ENCODE data around the gene MAP4.
"Not testable (repeated sequence)": the region's sequence is repeated elsewhere in the genome, so short reads cannot be mapped to it uniquely, and the experiment has no call there.

The MAP4 gene

DNA sequence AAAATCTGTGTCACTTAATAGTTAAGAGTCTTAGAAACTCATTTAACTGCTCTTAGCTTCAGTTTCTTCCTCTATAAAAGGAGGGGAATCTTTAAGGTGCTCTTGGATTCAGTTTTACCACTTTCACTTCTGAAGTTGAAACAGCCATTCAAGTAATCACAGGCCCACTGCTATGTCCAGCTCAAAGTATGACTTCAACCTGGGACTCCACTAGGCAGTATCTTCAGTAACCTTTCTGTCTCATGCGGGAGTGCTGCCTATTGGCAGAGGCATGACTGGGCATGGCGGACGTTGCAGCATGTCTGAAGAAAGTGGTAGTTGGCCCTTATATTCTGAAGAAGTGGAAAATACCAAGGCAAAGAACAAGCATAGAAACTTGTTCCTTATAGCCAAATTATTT lies 121.0 kb downstream of the MAP4 start:
- DNase-seq = no peak

DNA sequence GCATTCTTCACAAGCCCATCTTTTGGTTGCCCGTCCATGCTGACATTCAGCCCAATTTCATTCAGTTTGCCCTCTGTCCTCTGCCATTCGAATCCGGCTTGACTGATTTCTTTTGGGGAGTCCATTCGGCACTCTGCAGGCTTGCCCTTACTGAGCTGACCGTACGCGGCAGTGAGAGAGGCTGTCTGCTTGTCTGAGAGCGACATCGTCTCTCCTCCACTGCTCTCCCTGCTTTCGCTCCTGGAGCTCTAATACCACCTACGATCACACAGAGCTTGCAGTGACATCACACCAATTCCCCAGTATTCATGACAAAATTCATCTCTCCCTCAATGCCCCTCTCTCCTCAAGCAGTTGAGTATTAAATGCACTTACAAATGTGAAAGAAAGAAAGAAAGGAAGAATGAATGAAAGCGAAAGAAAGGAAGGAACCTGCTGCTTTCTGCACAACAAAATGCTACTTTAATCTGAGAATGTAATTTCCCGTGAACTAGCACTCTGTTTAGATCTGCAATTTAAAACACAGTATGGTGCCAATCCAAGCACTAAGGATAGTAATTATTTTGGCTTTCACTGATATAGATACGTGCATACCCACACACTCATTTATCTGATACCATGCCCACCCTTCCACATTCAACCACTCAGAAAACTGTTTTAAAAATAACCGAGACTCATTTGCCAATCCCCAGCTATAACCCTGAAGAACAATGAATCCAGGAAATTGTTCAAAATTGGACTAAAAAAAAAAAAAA lies 123.8 kb downstream of the MAP4 start:
- no peak for DNase-seq

DNA sequence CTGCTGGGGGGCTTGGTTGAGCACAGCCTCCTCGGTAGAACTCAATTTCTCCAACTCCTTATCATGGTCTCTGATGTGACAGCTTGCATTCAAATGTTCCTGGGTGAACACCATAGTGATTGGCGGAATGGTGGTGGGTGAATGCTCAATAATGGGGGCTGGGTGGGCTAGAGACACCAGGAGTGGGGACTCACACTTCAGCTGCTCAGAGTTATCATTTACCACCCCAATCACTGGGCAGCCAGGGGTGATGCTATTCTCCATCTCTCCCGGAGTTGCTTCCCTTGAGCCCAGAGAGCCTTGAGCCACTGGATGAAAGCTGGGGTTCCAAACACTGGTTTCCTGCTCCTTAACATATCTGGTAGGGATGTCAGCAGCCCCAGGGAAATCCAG lies 124.6 kb downstream of the MAP4 start:
- no peak for DNase-seq

DNA sequence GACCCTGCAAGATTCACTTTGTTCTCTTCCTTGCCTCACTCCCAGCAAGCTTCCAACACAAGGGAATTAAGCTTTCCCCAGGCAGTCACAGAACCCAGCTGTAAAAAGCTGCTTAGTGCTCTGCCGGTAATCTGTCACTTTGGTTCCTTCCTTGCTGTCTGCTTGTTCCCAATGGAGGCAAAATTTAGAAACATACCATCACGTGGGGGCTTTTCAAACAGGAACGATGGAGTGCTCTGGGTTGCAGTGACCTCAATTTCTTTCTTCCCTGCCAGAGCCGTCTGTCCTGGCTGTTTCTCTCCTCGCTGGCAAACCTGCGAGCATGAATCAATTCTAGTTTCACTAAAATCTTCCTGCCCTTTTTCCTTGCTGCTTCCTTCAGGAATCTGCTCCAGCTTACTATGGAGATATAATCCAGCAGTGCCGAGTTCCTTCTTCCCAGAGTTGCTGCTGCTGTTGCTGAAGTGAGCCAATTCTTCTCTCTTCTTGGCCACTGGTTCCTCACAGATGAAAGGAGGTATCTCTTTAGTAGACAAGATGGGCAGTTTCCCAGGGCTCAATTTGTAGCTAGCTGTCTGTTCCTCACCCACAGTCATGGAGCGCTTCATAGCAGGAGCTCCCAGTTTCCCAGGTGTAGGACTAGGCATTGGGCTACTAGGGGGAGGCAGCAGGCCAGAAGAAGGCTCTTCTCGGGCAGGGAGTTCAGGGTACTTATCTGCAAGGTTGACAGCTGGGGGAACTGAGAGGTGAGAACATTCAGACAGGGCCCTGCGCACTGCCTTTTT lies 125.2 kb downstream of the MAP4 start:
- no peak for DNase-seq

DNA sequence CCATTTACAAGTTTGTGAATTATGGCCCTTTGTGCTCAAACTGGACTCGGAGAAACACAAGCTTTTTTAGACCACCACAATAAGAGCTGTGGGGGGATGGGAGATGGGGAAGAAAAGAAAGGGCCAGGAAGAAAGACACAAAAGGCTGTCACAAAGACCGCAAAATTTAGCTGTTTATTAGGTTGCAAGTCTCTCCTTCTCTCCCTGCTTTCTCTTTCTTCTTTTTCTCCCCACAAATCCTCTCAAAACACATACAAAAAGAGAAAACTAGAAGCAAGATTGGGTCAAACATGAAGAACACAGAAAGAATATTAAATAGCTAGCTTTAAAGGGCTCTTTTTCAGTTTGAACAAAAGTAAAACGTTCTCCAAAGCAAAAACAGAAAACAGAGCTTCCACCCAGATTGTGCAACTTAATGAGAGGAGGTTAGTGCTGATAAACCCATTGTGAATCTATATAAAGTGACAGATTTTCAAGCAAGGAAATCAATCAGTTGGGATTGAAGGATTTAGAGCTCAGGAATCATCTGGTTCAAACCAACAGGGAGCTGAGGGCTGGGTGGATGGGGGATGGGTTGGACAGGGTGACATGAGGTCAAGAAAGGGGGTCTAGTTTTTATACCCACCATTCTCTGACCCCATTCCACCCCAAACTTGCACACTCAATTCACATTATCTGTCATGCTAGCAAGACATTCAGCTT lies 125.9 kb downstream of the MAP4 start:
- DNase-seq = no peak

DNA sequence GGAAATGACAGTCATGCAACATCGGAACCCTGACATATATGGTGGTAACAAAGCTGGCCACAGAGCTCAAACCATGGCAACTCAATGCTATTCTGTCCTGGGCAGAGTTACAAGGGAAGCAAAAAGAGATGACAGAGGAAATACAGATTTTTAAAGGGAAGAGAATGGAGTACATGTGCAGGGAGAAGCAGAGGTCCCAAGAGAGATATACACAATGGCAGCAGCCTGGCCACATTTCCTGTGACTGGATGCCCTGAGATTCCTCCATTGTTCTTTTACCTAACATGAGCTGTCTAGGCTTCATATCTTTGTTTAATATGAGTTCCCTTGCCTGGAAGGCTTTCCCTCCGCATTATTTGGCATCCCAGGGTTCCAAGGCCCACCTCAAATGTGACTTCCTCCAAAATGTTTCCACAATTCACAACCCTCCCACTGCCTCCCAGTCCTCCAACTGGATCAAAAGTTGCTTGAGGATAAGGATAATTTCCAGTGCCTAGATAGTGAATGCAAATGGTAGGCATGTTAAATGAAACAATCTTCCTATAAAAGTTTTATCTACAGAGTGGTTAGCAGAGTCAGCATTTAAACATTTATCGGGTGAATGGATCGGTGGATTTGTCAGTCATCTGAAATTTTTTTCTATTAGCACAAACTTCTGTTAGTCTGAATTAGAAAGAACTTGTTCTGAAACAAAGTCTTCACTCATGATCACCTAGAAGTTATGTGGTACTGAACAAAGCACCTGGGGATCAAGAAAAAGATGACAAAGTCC lies 127.0 kb downstream of the MAP4 start:
- DNase-seq = no peak

DNA sequence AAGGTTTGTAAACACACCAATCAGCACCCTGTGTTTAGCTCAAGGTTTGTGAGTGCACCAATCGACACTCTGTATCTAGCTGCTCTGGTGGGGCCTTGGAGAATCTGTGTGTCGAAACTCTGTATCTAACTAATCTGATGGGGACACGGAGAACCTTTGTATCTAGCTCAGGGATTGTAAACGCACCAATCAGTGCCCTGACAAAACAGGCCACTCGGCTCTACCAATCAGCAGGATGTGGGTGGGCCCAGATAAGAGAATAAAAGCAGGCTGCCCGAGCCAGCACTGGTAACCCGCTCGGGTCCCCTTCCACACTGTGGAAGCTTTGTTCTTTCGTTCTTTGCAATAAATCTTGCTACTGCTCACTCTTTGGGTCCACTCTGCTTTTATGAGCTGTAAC lies 128.2 kb downstream of the MAP4 start:
- not testable (repeated sequence) for DNase-seq

DNA sequence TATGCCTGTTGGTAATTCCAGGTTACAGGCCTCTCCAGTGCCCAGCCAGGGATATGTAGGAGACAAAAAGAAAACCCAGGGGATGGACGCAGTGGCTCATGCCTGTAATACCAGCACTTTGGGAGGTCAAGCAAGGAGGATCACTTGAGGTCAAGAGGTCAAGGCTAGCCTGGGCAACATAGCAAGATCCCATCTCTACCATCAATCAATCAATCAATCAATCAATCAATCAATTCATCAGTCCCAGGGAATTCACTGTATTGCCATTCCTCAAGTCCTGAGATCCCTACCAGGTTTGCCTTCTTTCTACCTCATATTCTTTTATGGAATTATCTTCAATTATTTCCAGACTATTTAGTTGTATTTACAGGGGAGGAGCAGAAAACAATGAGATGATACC lies 131.0 kb downstream of the MAP4 start:
- no peak for DNase-seq

- DNase-seq = no peak
These were observed 131.6 kb downstream of the MAP4 start for GRCh38 chr3:47884603-47885002.

DNA sequence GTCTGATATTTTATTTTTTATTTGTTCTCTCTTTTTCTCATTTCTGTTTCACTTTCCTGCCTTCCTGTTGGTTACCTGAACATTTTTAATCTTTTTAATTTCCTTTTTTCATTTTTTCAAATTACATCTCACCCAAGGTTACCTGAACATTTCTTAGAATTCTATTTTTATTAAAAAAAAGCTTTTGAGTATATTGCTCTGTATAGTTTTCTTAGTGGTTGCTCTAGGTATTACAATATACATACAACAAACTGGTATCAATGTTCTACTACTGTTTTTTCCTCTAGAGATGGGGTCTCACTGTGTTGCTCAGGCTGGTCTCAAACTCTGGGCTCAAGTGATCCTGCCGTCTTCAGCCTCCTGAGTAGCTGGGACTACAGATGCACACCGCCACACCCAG lies 133.9 kb downstream of the MAP4 start:
- no peak for DNase-seq

DNA sequence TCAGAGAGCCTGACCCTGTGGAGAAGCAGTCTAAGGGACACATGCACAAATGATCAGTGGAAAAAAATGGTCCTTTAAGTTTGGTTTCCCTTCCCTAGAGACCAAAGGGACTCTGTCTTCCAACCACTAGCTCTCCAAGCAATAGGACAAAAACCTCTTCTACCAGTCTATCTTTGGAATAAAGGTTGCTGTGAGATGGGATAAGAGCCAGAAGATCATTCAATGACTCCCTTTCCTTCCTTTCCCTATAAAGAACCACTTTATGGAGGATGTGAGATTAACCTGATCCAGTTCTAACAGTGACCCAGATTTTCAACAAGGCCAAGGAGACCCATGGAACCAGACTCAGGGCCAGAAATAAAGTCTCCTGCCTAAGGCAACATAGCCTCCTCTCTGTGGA lies 138.5 kb downstream of the MAP4 start:
- no peak for DNase-seq

DNA sequence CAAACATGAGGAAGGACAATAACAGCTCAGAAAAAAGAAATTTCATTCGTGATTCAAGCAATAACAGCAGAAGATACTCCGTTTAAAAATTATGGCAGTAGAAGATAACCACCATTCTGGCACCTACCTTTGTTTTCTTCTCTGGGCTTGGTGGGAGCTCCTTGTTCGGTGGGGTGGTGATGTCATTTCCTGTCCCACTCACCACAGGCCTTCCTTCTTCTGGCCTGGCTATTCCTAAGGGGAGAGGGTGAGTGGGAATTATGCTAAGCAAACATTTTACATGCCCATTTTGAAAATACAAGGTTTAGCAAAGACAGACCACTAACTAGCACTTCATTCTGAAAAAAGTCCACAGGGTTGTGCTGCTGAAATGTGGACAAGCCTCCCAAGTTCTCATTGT lies 138.9 kb downstream of the MAP4 start:
- DNase-seq = no peak

DNA sequence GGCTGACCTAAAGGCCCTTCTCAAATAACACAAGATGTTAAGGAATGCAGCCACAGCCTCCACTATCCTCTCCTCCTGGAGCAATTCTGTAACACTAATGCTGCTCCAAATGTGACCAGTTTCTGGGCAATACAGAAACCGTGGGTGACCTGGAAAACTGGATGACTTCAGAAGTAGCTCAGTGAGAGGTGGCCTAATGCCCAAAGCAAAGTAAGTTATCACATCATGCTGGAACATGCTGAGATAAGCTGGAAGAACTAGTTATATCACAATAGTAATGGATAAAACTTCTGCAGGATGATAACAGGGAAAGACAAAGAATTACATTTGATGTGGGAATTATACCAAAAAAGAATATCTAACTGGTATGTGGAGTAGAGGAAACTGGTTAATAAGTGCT lies 141.3 kb downstream of the MAP4 start:
- no peak for DNase-seq

- DNase-seq = no peak
These were observed 141.8 kb downstream of the MAP4 start for GRCh38 chr3:47874438-47874837.

- no peak for DNase-seq
These were observed 143.3 kb downstream of the MAP4 start for GRCh38 chr3:47872916-47873315.

GRCh38 chr3:47871389-47871788 lies 144.8 kb downstream of the MAP4 start:
- no peak for DNase-seq

DNA sequence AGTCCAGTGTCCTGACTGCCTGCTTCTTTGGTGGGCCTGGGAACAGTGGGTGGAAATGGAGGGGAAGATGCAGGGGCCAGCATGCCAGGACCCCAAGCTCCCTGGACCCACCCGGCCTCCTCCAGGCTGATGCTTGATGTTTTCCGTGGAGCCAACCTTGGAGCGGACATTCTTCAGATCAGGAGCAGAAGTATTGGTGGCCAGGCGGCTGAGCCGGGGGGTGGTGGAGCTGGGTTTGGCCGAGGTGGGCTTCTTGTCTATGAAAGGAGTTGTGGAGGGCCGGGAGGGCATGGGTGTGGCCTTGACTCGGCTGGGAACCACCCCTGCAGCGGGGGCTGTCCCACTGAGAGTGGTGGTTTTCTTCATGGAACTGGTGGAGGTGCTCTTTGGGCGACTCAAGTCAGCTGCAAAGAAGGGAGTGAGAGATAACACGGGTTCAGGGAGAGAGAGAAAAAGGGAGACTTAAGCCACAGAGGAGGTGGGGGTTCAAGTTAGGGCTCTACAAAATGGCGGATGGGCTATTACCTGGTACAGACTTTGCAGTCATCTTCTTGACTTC lies 145.4 kb downstream of the MAP4 start:
- DNase-seq = no peak

- no peak for DNase-seq
These were observed 146.1 kb downstream of the MAP4 start for GRCh38 chr3:47870156-47870555.

DNA sequence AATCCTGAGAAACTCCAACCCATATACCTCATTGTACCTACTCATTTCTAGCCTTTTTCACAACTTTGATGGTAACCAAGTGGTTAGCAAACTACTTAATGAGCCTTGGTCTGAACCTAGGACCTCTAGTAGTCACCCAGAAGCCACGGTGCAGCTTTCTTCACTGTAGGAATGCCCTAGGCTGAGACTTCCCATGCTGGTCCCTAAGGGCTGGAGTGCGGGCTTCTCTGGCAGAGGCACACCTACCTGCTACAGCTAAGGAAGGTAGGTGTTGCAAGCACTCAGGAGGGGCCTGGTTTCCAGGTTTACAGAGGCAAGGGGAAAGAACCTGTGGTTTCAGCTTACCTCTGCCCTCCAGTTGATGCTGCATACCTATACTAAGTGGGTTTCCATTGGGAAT lies 147.9 kb downstream of the MAP4 start:
- DNase-seq = no peak

- DNase-seq = no peak
These were observed 148.7 kb downstream of the MAP4 start for GRCh38 chr3:47867451-47868044.

GRCh38 chr3:47865192-47865591 lies 151.0 kb downstream of the MAP4 start:
- DNase-seq = no peak

- DNase-seq = no peak
These were observed 152.7 kb downstream of the MAP4 start for GRCh38 chr3:47863391-47864128.

All from CD4-positive, alpha-beta T cell treated with Interleukin-1 beta for 1 hour (primary cell).